Left renal pelvis (tissue), 4 donors: ENCODE data around the gene IFI16. TPM values are rescaled to one million over a fixed set of nuclear protein-coding genes. Genes with fewer than 3 reads are reported as not detected.
"Not testable (repeated sequence)": the region's sequence is repeated elsewhere in the genome, so short reads cannot be mapped to it uniquely, and the experiment has no call there.

Experiments used
- DNase-seq, 4 donors: peaks; one replicate each; pipeline ENCODE4 v3.0.0-alpha.2; 2013; ENCODE audit warnings: low read depth in 4 of 4, low spot score in 3 of 4
- polyA plus RNA-seq, 4 donors: library from polyadenylated mRNA; unstranded; fragments of 120-200 nt; gene quantifications; one replicate each; pipeline ENCODE4 v1.2.1, GENCODE V29; 2013; ENCODE audit not compliant: insufficient read length in 4 of 4

Gene IFI16
- polyA plus RNA-seq, 4 donors, result 66.4 to 94.3 (median 68.5) TPM

- DNase-seq, result not testable (repeated sequence)
These were observed 3.4 kb upstream of the IFI16 start for GRCh38 chr1:159006210-159006807.

GRCh38 chr1:159007726-159008125, 2.0 kb upstream of the IFI16 start:
- no peak for DNase-seq

GRCh38 chr1:159008744-159009188, 941 bp upstream of the IFI16 start:
- no peak for DNase-seq

- DNase-seq, result no peak
These were observed 420 bp upstream of the IFI16 start for GRCh38 chr1:159009287-159009686.

- DNase-seq, result no peak
These were observed 684 bp downstream of the IFI16 start for GRCh38 chr1:159010391-159010790.

- DNase-seq, result not testable (repeated sequence)
These were observed 1.3 kb downstream of the IFI16 start for GRCh38 chr1:159011001-159011400.

GRCh38 chr1:159011751-159012150, 2.0 kb downstream of the IFI16 start:
- no peak for DNase-seq

GRCh38 chr1:159012495-159012894, 2.8 kb downstream of the IFI16 start:
- no peak for DNase-seq

- no peak for DNase-seq
These were observed 4.4 kb downstream of the IFI16 start for GRCh38 chr1:159014003-159014571.

GRCh38 chr1:159014851-159015250, 5.1 kb downstream of the IFI16 start:
- no peak for DNase-seq

- no peak for DNase-seq
These were observed 5.8 kb downstream of the IFI16 start for GRCh38 chr1:159015440-159015909.

GRCh38 chr1:159023723-159024122, 14.0 kb downstream of the IFI16 start:
- DNase-seq, result no peak

- no peak for DNase-seq
These were observed 15.3 kb downstream of the IFI16 start for GRCh38 chr1:159025043-159025442.

GRCh38 chr1:159026841-159027240, 17.1 kb downstream of the IFI16 start:
- not testable (repeated sequence) for DNase-seq

- DNase-seq, result no peak
These were observed 20.6 kb downstream of the IFI16 start for GRCh38 chr1:159030311-159030710.

- no peak for DNase-seq
These were observed 21.3 kb downstream of the IFI16 start for GRCh38 chr1:159030877-159031447.

- no peak for DNase-seq
These were observed 30.5 kb downstream of the IFI16 start for GRCh38 chr1:159040206-159040605.

GRCh38 chr1:159040893-159041724, 31.4 kb downstream of the IFI16 start:
- no peak for DNase-seq

- DNase-seq, result not testable (repeated sequence)
These were observed 36.8 kb downstream of the IFI16 start for GRCh38 chr1:159046486-159046885.

GRCh38 chr1:159051436-159051835, 41.7 kb downstream of the IFI16 start:
- no peak for DNase-seq

GRCh38 chr1:159054427-159054826, 44.7 kb downstream of the IFI16 start:
- no peak for DNase-seq
